GM12878 (cell line): ENCODE measurements around the gene IL5. TPM values are rescaled to one million over a fixed set of nuclear protein-coding genes. Genes with fewer than 3 reads are reported as not detected.
A peak's percentile ranks its signal among the peaks of the same experiment; 100 is the strongest.

Experiments
- BCL11A ChIP-seq: IDR thresholded peaks from 2 replicates; pipeline ENCODE4 v1.6.1; 2011; ENCODE audit warnings: low read depth, low read length
- BRCA1 ChIP-seq: IDR thresholded peaks from 2 replicates; pipeline ENCODE4 v1.6.1; 2011; ENCODE audit warnings: low read depth, low read length, improper control_type of control experiment
- GABPA ChIP-seq: IDR thresholded peaks from 2 replicates; pipeline ENCODE4 v1.6.1; 2014; ENCODE audit warnings: antibody characterized with exemption, low read depth, mild to moderate bottlenecking, inconsistent platforms
- GATAD2B ChIP-seq: fragments of 450-650 bp; conservative IDR thresholded peaks from 2 replicates; pipeline ENCODE4 v1.6.1; 2017; ENCODE audit warnings: low read depth, mild to moderate bottlenecking, moderate library complexity
- JUND ChIP-seq: IDR thresholded peaks from 2 replicates; pipeline ENCODE4 v1.6.1; 2012; ENCODE audit warnings: low read depth, mild to moderate bottlenecking, low read length, improper control_type of control experiment, moderate library complexity
- NRF1 ChIP-seq: conservative IDR thresholded peaks from 2 replicates; pipeline ENCODE4 v1.6.1; 2011; ENCODE audit warnings: mild to moderate bottlenecking, low read depth, low read length, improper control_type of control experiment
- RB1 ChIP-seq: fragments of 450-650 bp; formaldehyde crosslinking; IDR thresholded peaks from 2 replicates; pipeline ENCODE4 v1.6.1; 2017; ENCODE audit warnings: mild to moderate bottlenecking, borderline replicate concordance
- SIN3A ChIP-seq: IDR thresholded peaks from 2 replicates; pipeline ENCODE4 v1.6.1; 2012; ENCODE audit warnings: low read depth, low read length, improper control_type of control experiment
- SMAD5 ChIP-seq: IDR thresholded peaks from 2 replicates; pipeline ENCODE4 v1.6.1; 2016; ENCODE audit warnings: antibody characterized with exemption, low read depth
- SMC3 ChIP-seq: IDR thresholded peaks from 2 replicates; pipeline ENCODE4 v1.6.1; 2011; ENCODE audit warnings: low read length, improper control_type of control experiment, borderline replicate concordance
- SUPT20H ChIP-seq: IDR thresholded peaks from 2 replicates; pipeline ENCODE4 v1.6.1; 2011; ENCODE audit warnings: low read depth, mild to moderate bottlenecking, low read length, moderate library complexity, borderline replicate concordance; ENCODE audit not compliant: control insufficient read depth
- TBL1XR1 ChIP-seq: IDR thresholded peaks from 2 replicates; pipeline ENCODE4 v1.6.1; 2012; ENCODE audit warnings: low read depth, low read length, improper control_type of control experiment
- ZNF622 ChIP-seq: fragments of 450-650 bp; IDR thresholded peaks from 2 replicates; pipeline ENCODE4 v1.6.1; 2017; ENCODE audit warnings: mild to moderate bottlenecking, inconsistent platforms
- polyA plus RNA-seq, 11 experiments: library from polyadenylated mRNA; depleted of rRNA in 4 of 11; unstranded in 6 of 11; stranded (reverse) in 5 of 11; fragments of >200 nt; fragmentation: Nextera tagmentation in 4 of 11; fragmentation: Illumina TruSeq in 1 of 11; extraction: Ambion mirVana in 4 of 11; extraction: Trizol in 1 of 11; gene quantifications; 1 replicate in 1 of 11; 2 replicates in 10 of 11; pipeline versions ENCODE4 v1.2.1 to v1.2.3, GENCODE V29; 2011 to 2016; ENCODE audit warnings: inconsistent platforms in 2 of 11, missing spikeins in 2 of 11, low read depth in 1 of 11
- total RNA-seq, 4 experiments: library from RNA; depleted of rRNA in 3 of 4; stranded (reverse); fragments of >200 nt in 3 of 4; fragmentation: Illumina TruSeq in 1 of 4; extraction: Trizol in 1 of 4; gene quantifications; 2 replicates each; pipeline versions ENCODE4 v1.2.1 to v1.2.3, GENCODE V29; 2013 to 2021
- TF ChIP-seq, protein P1 (sequence below): fragments of 450-650 bp; IDR thresholded peaks from 2 replicates; pipeline ENCODE4 v1.6.1; 2016; ENCODE audit warnings: mild to moderate bottlenecking, moderate library complexity, borderline replicate concordance
- TF ChIP-seq, protein P2 (sequence below): fragments of 450-650 bp; IDR thresholded peaks from 2 replicates; pipeline ENCODE4 v1.6.1; 2017; ENCODE audit warnings: borderline replicate concordance
- TF ChIP-seq, protein P3 (sequence below): fragments of 450-650 bp; formaldehyde crosslinking; IDR thresholded peaks from 2 replicates; pipeline ENCODE4 v1.4.0; 2020; ENCODE audit warnings: mild to moderate bottlenecking, moderate library complexity
- TF ChIP-seq, protein P4 (sequence below): IDR thresholded peaks from 2 replicates; pipeline ENCODE4 v1.6.1; 2012; ENCODE audit warnings: low read depth, low read length, improper control_type of control experiment
- TF ChIP-seq, protein P5 (sequence below): IDR thresholded peaks from 2 replicates; pipeline ENCODE4 v1.6.1; 2012; ENCODE audit warnings: low read depth, low read length, improper control_type of control experiment

IL5 gene
- total and polyA plus RNA-seq, 10 of the 15 experiments (the other 5 are each of a cell fraction or from before 2014, with no cell fraction given): not detected

DNA sequence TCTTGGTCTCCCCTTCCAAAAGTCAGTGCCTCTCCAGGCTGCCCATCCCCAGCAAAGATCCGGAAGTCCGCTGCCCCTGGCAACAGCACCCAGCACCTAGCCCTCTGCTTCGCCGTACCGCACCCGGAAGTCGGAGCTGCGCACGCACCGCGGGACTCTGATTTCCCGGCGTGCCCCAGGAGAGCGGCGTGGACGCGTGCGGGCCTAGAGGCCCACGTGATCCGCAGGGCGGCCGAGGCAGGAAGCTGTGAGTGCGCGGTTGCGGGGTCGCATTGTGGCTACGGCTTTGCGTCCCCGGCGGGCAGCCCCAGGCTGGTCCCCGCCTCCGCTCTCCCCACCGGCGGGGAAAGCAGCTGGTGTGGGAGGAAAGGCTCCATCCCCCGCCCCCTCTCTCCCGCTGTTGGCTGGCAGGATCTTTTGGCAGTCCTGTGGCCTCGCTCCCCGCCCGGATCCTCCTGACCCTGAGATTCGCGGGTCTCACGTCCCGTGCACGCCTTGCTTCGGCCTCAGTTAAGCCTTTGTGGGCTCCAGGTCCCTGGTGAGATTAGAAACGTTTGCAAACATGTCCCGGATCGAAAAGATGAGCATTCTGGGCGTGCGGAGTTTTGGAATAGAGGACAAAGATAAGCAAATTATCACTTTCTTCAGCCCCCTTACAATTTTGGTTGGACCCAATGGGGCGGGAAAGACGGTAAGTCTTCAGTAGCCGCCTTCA, 13.6 kb upstream of the IL5 start, which contains the start of gene RAD50 (continued):
- no peak for TF ChIP-seq SUPT20H
- peak; percentile 80; the same call in 1 of the 2 replicates for TF ChIP-seq RB1
- TF ChIP-seq, protein P1, sequence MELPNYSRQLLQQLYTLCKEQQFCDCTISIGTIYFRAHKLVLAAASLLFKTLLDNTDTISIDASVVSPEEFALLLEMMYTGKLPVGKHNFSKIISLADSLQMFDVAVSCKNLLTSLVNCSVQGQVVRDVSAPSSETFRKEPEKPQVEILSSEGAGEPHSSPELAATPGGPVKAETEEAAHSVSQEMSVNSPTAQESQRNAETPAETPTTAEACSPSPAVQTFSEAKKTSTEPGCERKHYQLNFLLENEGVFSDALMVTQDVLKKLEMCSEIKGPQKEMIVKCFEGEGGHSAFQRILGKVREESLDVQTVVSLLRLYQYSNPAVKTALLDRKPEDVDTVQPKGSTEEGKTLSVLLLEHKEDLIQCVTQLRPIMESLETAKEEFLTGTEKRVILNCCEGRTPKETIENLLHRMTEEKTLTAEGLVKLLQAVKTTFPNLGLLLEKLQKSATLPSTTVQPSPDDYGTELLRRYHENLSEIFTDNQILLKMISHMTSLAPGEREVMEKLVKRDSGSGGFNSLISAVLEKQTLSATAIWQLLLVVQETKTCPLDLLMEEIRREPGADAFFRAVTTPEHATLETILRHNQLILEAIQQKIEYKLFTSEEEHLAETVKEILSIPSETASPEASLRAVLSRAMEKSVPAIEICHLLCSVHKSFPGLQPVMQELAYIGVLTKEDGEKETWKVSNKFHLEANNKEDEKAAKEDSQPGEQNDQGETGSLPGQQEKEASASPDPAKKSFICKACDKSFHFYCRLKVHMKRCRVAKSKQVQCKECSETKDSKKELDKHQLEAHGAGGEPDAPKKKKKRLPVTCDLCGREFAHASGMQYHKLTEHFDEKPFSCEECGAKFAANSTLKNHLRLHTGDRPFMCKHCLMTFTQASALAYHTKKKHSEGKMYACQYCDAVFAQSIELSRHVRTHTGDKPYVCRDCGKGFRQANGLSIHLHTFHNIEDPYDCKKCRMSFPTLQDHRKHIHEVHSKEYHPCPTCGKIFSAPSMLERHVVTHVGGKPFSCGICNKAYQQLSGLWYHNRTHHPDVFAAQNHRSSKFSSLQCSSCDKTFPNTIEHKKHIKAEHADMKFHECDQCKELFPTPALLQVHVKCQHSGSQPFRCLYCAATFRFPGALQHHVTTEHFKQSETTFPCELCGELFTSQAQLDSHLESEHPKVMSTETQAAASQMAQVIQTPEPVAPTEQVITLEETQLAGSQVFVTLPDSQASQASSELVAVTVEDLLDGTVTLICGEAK: peak; percentile 48; the same call in 1 of the 2 replicates
- no peak for TF ChIP-seq BRCA1
- TF ChIP-seq, protein P2, sequence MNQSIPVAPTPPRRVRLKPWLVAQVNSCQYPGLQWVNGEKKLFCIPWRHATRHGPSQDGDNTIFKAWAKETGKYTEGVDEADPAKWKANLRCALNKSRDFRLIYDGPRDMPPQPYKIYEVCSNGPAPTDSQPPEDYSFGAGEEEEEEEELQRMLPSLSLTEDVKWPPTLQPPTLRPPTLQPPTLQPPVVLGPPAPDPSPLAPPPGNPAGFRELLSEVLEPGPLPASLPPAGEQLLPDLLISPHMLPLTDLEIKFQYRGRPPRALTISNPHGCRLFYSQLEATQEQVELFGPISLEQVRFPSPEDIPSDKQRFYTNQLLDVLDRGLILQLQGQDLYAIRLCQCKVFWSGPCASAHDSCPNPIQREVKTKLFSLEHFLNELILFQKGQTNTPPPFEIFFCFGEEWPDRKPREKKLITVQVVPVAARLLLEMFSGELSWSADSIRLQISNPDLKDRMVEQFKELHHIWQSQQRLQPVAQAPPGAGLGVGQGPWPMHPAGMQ: peak; percentile 81
- TF ChIP-seq TBL1XR1: no peak
- TF ChIP-seq, protein P3, sequence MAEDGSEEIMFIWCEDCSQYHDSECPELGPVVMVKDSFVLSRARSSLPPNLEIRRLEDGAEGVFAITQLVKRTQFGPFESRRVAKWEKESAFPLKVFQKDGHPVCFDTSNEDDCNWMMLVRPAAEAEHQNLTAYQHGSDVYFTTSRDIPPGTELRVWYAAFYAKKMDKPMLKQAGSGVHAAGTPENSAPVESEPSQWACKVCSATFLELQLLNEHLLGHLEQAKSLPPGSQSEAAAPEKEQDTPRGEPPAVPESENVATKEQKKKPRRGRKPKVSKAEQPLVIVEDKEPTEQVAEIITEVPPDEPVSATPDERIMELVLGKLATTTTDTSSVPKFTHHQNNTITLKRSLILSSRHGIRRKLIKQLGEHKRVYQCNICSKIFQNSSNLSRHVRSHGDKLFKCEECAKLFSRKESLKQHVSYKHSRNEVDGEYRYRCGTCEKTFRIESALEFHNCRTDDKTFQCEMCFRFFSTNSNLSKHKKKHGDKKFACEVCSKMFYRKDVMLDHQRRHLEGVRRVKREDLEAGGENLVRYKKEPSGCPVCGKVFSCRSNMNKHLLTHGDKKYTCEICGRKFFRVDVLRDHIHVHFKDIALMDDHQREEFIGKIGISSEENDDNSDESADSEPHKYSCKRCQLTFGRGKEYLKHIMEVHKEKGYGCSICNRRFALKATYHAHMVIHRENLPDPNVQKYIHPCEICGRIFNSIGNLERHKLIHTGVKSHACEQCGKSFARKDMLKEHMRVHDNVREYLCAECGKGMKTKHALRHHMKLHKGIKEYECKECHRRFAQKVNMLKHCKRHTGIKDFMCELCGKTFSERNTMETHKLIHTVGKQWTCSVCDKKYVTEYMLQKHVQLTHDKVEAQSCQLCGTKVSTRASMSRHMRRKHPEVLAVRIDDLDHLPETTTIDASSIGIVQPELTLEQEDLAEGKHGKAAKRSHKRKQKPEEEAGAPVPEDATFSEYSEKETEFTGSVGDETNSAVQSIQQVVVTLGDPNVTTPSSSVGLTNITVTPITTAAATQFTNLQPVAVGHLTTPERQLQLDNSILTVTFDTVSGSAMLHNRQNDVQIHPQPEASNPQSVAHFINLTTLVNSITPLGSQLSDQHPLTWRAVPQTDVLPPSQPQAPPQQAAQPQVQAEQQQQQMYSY: no peak
- no peak for TF ChIP-seq SMC3
- TF ChIP-seq BCL11A: peak; percentile 34; the same call in 1 of the 2 replicates
- TF ChIP-seq ZNF622: no peak
- peak; percentile 94 for TF ChIP-seq SMAD5
- no peak for TF ChIP-seq JUND
- TF ChIP-seq GATAD2B: peak; percentile 97
- TF ChIP-seq NRF1: peak; percentile 64
- TF ChIP-seq, protein P4, sequence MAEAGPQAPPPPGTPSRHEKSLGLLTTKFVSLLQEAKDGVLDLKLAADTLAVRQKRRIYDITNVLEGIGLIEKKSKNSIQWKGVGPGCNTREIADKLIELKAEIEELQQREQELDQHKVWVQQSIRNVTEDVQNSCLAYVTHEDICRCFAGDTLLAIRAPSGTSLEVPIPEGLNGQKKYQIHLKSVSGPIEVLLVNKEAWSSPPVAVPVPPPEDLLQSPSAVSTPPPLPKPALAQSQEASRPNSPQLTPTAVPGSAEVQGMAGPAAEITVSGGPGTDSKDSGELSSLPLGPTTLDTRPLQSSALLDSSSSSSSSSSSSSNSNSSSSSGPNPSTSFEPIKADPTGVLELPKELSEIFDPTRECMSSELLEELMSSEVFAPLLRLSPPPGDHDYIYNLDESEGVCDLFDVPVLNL: no peak; the same call in 1 of the 2 replicates
- TF ChIP-seq, protein P5, sequence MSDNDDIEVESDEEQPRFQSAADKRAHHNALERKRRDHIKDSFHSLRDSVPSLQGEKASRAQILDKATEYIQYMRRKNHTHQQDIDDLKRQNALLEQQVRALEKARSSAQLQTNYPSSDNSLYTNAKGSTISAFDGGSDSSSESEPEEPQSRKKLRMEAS: peak; percentile 99
- no peak for TF ChIP-seq GABPA
- TF ChIP-seq SIN3A: peak; percentile 83; the same call in 1 of the 2 replicates
